ELR (cell line): ENCODE measurements around the gene ARPC5L.
"Not testable (repeated sequence)": the region's sequence is repeated elsewhere in the genome, so short reads cannot be mapped to it uniquely, and the experiment has no call there.

Experiments used
- DNase-seq: peaks from one replicate; pipeline ENCODE4 v3.0.0-alpha.2; 2015; ENCODE audit warnings: low read depth

Gene ARPC5L

GRCh38 chr9:124894035-124894740, 32.3 kb downstream of the ARPC5L start:
- DNase-seq = no peak

- DNase-seq = peak; percentile 64
Measured at GRCh38 chr9:124894741-124895170, 32.8 kb downstream of the ARPC5L start.

GRCh38 chr9:124897570-124898460, 35.9 kb downstream of the ARPC5L start:
- no peak for DNase-seq

GRCh38 chr9:124899845-124900244, 37.9 kb downstream of the ARPC5L start:
- no peak for DNase-seq

- no peak for DNase-seq
Measured at GRCh38 chr9:124906966-124907365, 45.0 kb downstream of the ARPC5L start.

- DNase-seq = no peak
Measured at GRCh38 chr9:124908098-124908497, 46.2 kb downstream of the ARPC5L start.

- DNase-seq = no peak
Measured at GRCh38 chr9:124911766-124912165, 49.8 kb downstream of the ARPC5L start.

GRCh38 chr9:124913378-124913777, 51.4 kb downstream of the ARPC5L start:
- DNase-seq = no peak

- DNase-seq = no peak
Measured at GRCh38 chr9:124914753-124915405, 52.9 kb downstream of the ARPC5L start.

- DNase-seq = not testable (repeated sequence)
Measured at GRCh38 chr9:124920394-124920793, 58.5 kb downstream of the ARPC5L start.
